Stimulated activated naive B cell treated with anti-CD40 and anti-IgM and Interleukin-4, amounts not matched to agents 10 μg/mL and 1 μg/mL and 100 μg/mL, for 72 hours (primary cell): ENCODE data around the gene FAM111B.
"Not testable (repeated sequence)": the region's sequence is repeated elsewhere in the genome, so short reads cannot be mapped to it uniquely, and the experiment has no call there.

Experiments used
- ATAC-seq, 2 donors: fragments of 150-1000 bp; cut with Tn5 transposase; replicated peaks; 2 replicates each; pipeline ENCODE4 v1.10.0; 2021; ENCODE audit warnings: moderate library complexity in 1 of 2
- DNase-seq: peaks from one replicate; pipeline ENCODE4 v3.0.0; 2021
- H3K27ac Mint-ChIP-seq: one replicate; pipeline ENCODE4 v1.8.0; 2022; ENCODE audit warnings: mild to moderate bottlenecking, mixed read lengths
- H3K27me3 Mint-ChIP-seq, 2 donors: one replicate each; pipeline ENCODE4 v1.8.0; 2022; ENCODE audit warnings: mixed read lengths in 2 of 2
- H3K36me3 Mint-ChIP-seq, 2 donors: one replicate each; pipeline ENCODE4 v1.8.0; 2022; ENCODE audit warnings: mixed read lengths in 2 of 2, mild to moderate bottlenecking in 1 of 2
- H3K4me1 Mint-ChIP-seq, 2 donors: one replicate each; pipeline ENCODE4 v1.8.0; 2022; ENCODE audit warnings: mixed read lengths in 2 of 2, mild to moderate bottlenecking in 1 of 2
- H3K4me3 Mint-ChIP-seq, 2 donors: one replicate each; pipeline ENCODE4 v1.8.0; 2022; ENCODE audit warnings: mild to moderate bottlenecking in 2 of 2, mixed read lengths in 2 of 2, moderate library complexity in 1 of 2
- H3K9me3 Mint-ChIP-seq, 2 donors: one replicate each; pipeline ENCODE4 v1.8.0; 2022; ENCODE audit warnings: mixed read lengths in 2 of 2, mild to moderate bottlenecking in 1 of 2

Gene FAM111B

DNA sequence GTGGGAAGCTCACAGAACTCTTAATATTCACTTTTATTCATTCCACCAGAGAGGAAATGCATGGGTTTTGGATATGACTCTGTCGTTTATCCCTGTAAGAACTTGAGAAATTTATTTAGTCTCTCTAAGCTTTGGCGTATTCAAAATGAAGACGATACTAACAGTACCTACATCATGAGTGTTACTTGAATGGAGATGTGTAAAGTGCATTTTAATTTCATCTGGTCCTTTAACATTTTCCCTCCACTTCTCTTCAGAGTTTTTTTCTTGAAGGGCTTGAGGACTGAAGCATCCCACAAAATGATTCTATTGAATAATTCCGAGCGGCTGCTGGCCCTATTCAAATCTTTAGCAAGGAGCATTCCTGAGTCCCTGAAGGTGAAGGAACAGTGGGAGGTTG, 21.0 kb upstream of the FAM111B start, which contains the start of gene GLYATL1B:
TSS of gene GLYATL1B (plus strand) at position 301 of the 400 bp plus-strand sequence. CDS start at position 301, 0 bp downstream.
- H3K4me3 Mint-ChIP-seq, DNase-seq, H3K9me3 Mint-ChIP-seq, H3K36me3 Mint-ChIP-seq, H3K27me3 Mint-ChIP-seq, ATAC-seq: not testable (repeated sequence)
- peak within 1 kb of the TSS; percentile 3 for H3K27ac Mint-ChIP-seq
- H3K4me1 Mint-ChIP-seq: peaks cover 24 to 53% of the 10 kb centered on the region in 2 donors

DNA sequence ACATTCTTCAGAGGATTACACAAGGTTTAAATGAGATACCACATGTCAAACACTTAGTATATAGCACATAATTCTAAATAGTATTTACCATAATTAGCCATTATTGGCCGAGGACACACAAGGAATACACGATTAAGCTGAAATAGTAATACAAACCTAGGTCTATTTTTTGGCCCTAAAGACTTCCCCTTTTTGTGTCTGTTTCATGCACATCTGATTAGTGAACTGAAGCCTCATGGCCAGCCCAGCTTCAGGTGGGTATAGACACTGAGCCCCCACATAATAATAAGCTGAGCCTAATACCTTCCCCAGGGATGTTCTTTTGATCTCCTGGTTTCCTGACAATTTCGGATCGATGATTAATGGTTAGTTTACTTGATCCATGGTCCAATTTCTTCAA, 18.9 kb upstream of the FAM111B start:
- peaks cover 25 to 56% of the 10 kb centered on the region in 2 donors for H3K4me1 Mint-ChIP-seq
- ATAC-seq: peak; percentile 82 to 90
- no peaks in the 10 kb centered on the region for H3K27me3 Mint-ChIP-seq
- no peak for DNase-seq
- peaks cover 9 to 16% of the 10 kb centered on the region in 2 donors for H3K36me3 Mint-ChIP-seq
- H3K27ac Mint-ChIP-seq: no peak overlapping the region
- no peak overlapping the region for H3K4me3 Mint-ChIP-seq
- no peaks in the 10 kb centered on the region for H3K9me3 Mint-ChIP-seq

DNA sequence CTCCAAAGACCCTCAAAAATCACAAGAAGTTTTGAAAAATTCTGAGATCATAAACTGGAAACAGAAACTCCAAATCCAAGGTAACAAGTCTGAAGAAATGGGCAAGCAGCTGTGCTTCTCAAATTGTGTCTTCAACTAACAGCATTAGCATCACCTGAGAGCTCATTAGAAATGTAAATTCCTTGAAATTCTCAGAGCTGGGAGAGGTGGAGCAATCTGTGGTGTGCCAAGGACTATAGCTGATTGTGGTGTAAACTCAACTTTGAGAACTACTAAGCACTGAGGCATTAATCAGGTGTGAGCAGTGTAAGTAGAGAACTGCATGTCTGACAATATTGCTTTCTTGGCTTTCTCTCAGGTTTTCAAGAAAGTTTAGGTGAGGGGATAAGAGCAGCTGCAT, 13.5 kb upstream of the FAM111B start:
- not testable (repeated sequence) for H3K4me3 Mint-ChIP-seq, H3K27me3 Mint-ChIP-seq, ATAC-seq, H3K9me3 Mint-ChIP-seq, H3K27ac Mint-ChIP-seq, DNase-seq
- Mint-ChIP-seq H3K36me3 (peaks cover 29 to 34% of the 10 kb centered on the region in 2 donors), H3K4me1 (peaks cover 48 to 88% of the 10 kb centered on the region in 2 donors)

DNA sequence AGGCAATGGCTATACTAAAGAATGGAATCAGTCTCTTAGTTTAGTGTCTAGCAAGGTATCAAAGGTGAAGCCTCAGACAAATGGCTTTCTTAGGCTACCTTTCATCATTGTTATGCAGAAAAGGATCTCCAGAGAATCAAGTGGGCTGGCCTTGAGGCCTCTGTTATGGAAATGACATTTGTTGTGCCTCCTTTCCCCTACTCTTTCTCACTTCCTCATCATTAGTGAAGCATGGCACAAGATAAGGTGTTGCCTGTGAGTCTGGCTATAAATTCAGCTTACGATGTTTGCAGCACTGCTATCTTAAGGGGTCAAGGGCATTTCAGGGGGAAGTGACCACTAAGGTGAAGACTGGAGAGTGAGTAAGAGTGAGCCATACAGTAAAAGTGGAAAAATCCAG, 11.8 kb upstream of the FAM111B start:
- H3K27me3 Mint-ChIP-seq, H3K9me3 Mint-ChIP-seq: not testable (repeated sequence)
- DNase-seq: peak; percentile 51
- Mint-ChIP-seq H3K4me1 (peaks cover 52 to 91% of the 10 kb centered on the region in 2 donors), H3K4me3 (peak overlapping the region; percentile 0 to 17), H3K36me3 (peaks cover 31 to 40% of the 10 kb centered on the region in 2 donors), H3K27ac (peak overlapping the region; percentile 15)
- peak; percentile 97 to 98 for ATAC-seq

DNA sequence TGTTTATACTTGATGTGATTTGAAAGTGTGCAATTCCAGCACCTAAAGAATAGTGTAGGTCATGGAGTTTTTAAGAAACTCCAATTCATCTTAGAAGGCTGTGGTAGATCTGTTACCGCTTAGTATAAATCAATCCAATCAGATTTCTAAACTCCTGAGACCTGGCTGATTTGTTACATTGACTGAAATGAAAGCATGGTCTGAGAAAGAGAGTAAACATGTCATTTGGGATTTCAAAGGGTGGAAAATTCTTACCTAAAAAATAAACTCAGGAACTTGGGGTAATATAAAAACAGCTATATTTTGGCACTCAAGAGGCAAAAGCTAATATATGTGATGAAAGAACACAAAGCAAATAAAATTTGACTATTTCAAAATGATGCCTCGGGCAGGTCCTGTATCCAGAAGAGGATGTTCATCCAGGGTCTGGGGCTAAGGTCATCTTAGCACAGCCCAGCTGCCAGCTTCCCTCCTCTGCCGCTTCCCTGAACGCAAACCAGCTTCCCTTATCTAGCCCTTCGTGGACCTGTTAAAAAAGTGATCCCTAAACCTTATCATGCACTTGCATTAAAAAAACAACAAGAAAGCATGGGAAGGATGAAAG, 11.0 kb upstream of the FAM111B start:
- H3K4me3 Mint-ChIP-seq, H3K27me3 Mint-ChIP-seq, H3K9me3 Mint-ChIP-seq, ATAC-seq, DNase-seq: not testable (repeated sequence)
- peaks cover 57 to 94% of the 10 kb centered on the region in 2 donors for H3K4me1 Mint-ChIP-seq
- peaks cover 31 to 41% of the 10 kb centered on the region in 2 donors for H3K36me3 Mint-ChIP-seq
- H3K27ac Mint-ChIP-seq: peak overlapping the region; percentile 72

DNA sequence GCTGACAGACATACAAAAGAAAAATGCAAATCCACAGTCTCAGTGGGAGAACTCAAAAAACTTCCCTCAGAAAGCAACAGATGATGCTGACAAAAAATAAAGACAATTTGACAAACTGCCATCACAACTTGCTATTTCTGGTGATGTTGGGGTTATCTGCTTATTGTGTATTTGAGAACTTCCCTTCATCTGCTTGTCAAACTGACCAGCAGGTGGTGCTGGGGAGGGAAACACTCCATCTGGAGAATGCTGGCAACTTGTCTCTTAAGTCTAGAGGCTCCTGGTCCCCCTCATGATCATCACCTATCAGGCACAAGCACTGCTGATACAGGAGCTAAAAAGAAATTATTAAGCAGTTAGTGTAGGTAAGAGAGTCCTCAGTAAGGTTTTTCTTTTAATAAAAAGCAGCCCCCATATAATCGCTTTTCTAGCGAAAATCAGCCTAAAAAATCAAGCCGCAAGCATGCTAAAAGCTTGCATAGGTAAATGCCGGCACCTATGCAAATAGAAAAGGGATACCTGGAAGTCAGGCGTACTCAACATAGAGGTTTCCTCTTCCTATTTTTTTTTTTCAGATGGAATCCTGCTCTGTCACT, 9.8 kb upstream of the FAM111B start:
- no peaks in the 10 kb centered on the region for H3K27me3 Mint-ChIP-seq
- peaks cover 56 to 91% of the 10 kb centered on the region in 2 donors for H3K4me1 Mint-ChIP-seq
- DNase-seq (peak; percentile 48), ATAC-seq (peak; percentile 41 to 43)
- peaks cover 0 to 4% of the 10 kb centered on the region in 2 donors for H3K9me3 Mint-ChIP-seq
- peak overlapping the region; percentile 60 for H3K27ac Mint-ChIP-seq
- H3K4me3 Mint-ChIP-seq: peak overlapping the region; percentile 30 to 56
- H3K36me3 Mint-ChIP-seq: peaks cover 31 to 38% of the 10 kb centered on the region in 2 donors

DNA sequence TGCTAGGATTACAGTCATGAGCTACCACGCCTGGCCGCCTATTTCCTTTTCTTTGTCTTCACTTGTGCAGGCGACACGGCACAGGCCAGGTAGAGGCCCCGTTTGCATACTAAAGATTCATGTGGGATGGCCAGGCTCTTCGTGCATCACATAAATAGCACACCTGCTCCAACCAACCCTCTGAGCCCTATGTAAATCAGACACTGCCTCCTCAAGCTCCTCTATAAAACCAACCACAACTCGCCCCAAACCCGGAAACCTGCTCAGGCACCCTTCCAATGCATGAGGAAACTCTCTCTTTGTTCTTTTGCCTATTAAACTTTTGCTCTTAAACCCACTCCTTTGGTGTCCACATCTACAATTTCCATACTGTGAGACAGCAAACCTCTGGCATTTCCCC, 9.1 kb upstream of the FAM111B start:
- H3K4me3 Mint-ChIP-seq: peak overlapping the region; percentile 40 to 46
- H3K27ac Mint-ChIP-seq: peak overlapping the region; percentile 87
- not testable (repeated sequence) for H3K27me3 Mint-ChIP-seq, H3K9me3 Mint-ChIP-seq, ATAC-seq, DNase-seq
- H3K4me1 Mint-ChIP-seq: peaks cover 56 to 91% of the 10 kb centered on the region in 2 donors
- H3K36me3 Mint-ChIP-seq: peaks cover 27 to 34% of the 10 kb centered on the region in 2 donors

DNA sequence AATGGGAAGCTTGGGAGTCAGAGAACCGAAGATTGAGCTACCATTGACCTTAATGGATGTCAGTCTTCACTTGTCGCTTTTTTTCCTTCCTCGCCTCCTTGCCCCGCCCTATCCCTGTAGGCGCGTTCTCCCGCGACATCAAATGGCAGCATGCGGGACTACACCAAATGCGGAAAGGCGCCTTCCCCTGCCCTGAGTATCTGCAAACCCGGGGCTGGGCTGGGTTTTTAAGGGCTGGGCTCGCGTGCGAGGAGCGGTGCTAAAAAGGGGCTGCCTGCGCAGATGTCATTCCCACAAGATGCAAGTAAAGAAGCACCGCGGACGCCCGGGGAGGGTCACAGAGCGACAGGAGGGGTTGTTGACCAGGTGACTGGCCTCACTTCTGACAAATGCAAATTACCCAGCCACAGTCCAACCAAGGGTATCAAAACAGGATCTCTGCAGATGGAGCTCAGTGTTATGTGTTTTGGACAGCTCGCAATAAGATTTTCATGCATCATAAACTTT, 4.7 kb upstream of the FAM111B start:
- Mint-ChIP-seq H3K4me3 (peak overlapping the region; percentile 81 to 89), H3K27me3 (no peaks in the 10 kb centered on the region), H3K27ac (peak overlapping the region; percentile 93), H3K36me3 (peaks cover 7 to 16% of the 10 kb centered on the region in 2 donors), H3K4me1 (peaks cover 60 to 92% of the 10 kb centered on the region in 2 donors), H3K9me3 (peaks cover 0 to 4% of the 10 kb centered on the region in 2 donors)
- DNase-seq (peak; percentile 95), ATAC-seq (peak; percentile 84 to 86)

DNA sequence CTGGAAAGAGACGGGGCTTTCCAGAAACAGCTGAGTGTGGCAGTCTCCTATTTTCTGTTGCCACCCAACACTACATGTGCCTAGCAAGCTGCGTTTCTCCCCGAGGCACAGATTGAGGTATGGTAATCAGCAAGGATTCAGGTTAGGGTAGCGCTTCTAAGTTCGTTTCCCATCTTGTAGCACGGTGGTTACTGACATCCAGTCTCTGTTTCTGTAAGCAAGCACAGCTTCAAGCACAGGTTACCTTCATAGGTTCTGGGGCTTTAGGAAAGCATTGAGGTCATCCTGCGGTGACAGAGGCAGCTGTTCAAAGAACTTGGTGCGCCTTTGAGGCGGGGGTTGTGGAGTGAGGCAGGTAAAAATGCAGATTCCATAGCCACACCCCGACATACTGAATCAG, 684 bp downstream of the FAM111B start:
- H3K27ac Mint-ChIP-seq: peak overlapping the region; percentile 93
- not testable (repeated sequence) for H3K9me3 Mint-ChIP-seq, H3K27me3 Mint-ChIP-seq, DNase-seq
- ATAC-seq: peak; percentile 20
- H3K36me3 Mint-ChIP-seq: peaks cover 2 to 10% of the 10 kb centered on the region in 2 donors
- H3K4me1 Mint-ChIP-seq: peaks cover 53 to 69% of the 10 kb centered on the region in 2 donors
- H3K4me3 Mint-ChIP-seq: peak overlapping the region; percentile 91 to 93

DNA sequence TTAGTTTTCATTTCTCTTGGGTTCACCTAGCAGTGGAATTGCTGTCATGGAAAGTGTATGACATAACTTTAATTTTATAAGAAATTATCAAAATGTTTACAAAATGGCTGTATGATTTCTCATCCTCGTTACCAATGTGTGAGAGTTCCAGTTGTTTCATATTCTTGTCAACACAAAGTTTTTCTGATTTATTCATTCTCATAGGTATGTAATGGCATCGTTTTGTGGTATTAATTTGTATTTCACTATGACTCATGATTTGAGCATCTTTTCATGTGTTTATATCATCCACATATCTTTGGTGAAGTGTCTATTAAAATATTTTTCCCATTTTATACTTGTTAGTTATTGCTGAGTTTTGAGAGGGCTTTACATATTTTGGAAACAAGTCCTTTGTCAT, 5.5 kb downstream of the FAM111B start:
- no peak for ATAC-seq
- Mint-ChIP-seq H3K27me3 (no peaks in the 10 kb centered on the region), H3K9me3 (peaks cover 7 to 13% of the 10 kb centered on the region in 2 donors), H3K4me3 (no peak overlapping the region), H3K27ac (no peak overlapping the region), H3K36me3 (peaks cover 36 to 53% of the 10 kb centered on the region in 2 donors), H3K4me1 (peaks cover 21 to 22% of the 10 kb centered on the region in 2 donors)
- DNase-seq: no peak

DNA sequence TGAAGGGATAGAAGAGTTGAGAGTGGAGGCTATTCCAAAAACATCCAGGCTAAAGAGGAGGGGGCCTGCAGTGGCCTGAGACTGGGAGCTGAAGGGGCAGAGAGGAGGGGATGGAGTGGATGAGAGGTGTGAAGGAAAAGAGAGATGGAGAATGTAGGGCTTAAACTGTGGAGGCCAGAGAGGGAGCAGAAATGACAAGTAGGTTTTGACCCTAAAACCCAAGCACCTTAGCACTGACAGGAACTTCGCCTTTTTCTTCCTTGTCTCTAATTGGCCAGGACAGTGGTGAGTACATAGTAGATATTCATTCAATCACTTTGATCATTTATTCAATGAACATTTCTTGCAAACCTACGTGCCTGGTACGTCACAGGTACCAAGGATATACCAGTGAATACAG, 7.3 kb downstream of the FAM111B start:
- H3K9me3 Mint-ChIP-seq: peaks cover 18 to 21% of the 10 kb centered on the region in 2 donors
- H3K4me1 Mint-ChIP-seq: peaks cover 2 to 3% of the 10 kb centered on the region in 2 donors

DNA sequence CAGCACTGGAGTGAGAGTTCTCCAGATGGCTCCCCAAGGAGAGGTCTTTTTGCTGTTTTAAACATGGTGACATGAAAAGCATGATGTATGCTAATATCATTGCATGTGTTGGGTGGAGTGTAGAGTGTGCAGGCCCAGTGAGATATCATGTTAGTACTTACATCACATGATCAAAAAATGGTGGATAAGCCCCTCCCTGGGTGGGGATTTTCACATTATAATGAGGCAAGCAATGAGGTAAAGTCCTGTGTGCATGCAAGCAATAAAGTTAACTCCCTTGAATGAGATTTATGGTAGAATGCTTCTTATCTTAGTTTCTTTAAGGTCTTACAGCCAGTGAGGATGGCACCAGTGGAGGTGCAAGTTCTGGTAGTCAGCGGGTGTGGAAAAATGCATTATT, 8.5 kb downstream of the FAM111B start:
- Mint-ChIP-seq H3K36me3 (peaks cover 56 to 69% of the 10 kb centered on the region in 2 donors), H3K27ac (no peak overlapping the region), H3K27me3 (no peaks in the 10 kb centered on the region), H3K4me1 (peaks cover 0 to 1% of the 10 kb centered on the region in 2 donors), H3K4me3 (no peak overlapping the region), H3K9me3 (peaks cover 18 to 21% of the 10 kb centered on the region in 2 donors)
- DNase-seq: no peak
- no peak for ATAC-seq

More for the DNA sequence above, 7.3 kb downstream of the FAM111B start:
- DNase-seq (no peak), ATAC-seq (no peak)
- no peaks in the 10 kb centered on the region for H3K27me3 Mint-ChIP-seq
- no peak overlapping the region for H3K4me3 Mint-ChIP-seq
- no peak overlapping the region for H3K27ac Mint-ChIP-seq
- H3K36me3 Mint-ChIP-seq: peaks cover 51 to 65% of the 10 kb centered on the region in 2 donors

DNA sequence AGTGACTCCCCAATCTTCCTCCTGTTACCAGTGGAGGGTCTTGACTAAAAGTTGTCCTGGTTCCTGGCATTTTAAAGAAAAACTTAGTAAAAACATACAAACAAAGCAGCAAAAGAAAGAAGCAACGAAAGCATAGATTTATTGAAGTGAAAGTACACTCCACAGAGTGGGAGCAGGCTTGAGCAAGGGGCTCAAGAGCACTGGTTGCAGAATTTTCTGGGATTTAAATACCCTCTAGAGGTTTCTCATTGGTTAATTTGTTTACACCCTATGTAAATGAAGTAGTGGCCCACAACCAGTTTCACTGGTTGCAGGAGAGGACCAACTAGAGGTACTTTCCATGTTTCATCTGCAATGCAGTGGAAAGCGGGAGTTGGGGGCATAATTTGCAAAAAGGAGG, 10.7 kb downstream of the FAM111B start:
- H3K9me3 Mint-ChIP-seq: peaks cover 18 to 21% of the 10 kb centered on the region in 2 donors
- no peak for DNase-seq
- no peak overlapping the region for H3K27ac Mint-ChIP-seq
- no peak for ATAC-seq
- no peaks in the 10 kb centered on the region for H3K27me3 Mint-ChIP-seq
- peaks cover 3 to 8% of the 10 kb centered on the region in 2 donors for H3K4me1 Mint-ChIP-seq
- H3K4me3 Mint-ChIP-seq: no peak overlapping the region
- peaks cover 60 to 64% of the 10 kb centered on the region in 2 donors for H3K36me3 Mint-ChIP-seq

DNA sequence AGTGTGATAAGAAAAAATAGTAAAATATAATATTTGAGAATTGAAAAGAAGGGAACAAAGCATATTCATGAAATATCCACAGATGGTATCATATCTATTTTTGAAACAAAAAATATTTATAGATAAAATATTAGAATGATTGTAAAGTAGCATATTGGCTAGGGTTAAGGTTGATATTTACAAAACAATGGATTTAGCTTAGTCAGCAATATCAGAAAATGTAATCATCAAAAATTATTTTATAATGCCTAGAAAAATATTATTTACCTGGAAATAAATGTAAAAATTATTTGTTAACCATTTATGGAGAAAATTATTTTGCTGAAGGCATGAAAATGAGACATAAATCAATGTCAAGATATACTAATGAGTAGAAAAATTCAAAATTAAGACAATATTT, 12.8 kb downstream of the FAM111B start:
- Mint-ChIP-seq H3K27ac (no peak overlapping the region), H3K4me1 (peaks cover 3 to 9% of the 10 kb centered on the region in 2 donors), H3K4me3 (no peak overlapping the region), H3K36me3 (peaks cover 53 to 57% of the 10 kb centered on the region in 2 donors), H3K27me3 (no peaks in the 10 kb centered on the region), H3K9me3 (peaks cover 12 to 21% of the 10 kb centered on the region in 2 donors)
- no peak for DNase-seq
- no peak for ATAC-seq
